K562 (cell line): Measurements from ENCODE around the gene POLR2A. TPM values are rescaled to one million over a fixed set of nuclear protein-coding genes. Genes with fewer than 3 reads are reported as not detected.

Experiments
- BRCA1 ChIP-seq, 2 experiments: fragments of 450-650 bp in 1 of 2; sonication (generic) in 1 of 2; formaldehyde crosslinking in 1 of 2; IDR thresholded peaks; 2 replicates each; pipeline versions ENCODE4 v1.5.0 to v1.6.1; 2017 to 2020; ENCODE audit warnings: mild to moderate bottlenecking in 1 of 2, missing genetic modification reagents in 1 of 2
- CHCHD3 ChIP-seq: fragments of 250-450 bp; sonication (Bioruptor Pico); IDR thresholded peaks from 2 replicates; pipeline ENCODE4 v2.1.2; 2022; ENCODE audit warnings: mild to moderate bottlenecking
- EGR1 ChIP-seq: fragments of 450-650 bp; conservative IDR thresholded peaks from 2 replicates; pipeline ENCODE4 v1.6.1; 2017; ENCODE audit warnings: mild to moderate bottlenecking
- ETS2 ChIP-seq: IDR thresholded peaks from 2 replicates; pipeline ENCODE4 v1.6.1; 2016; ENCODE audit warnings: borderline replicate concordance, missing genetic modification characterization, mild to moderate bottlenecking, moderate library complexity, missing compliant biosample characterization; ENCODE audit not compliant: poor library complexity, severe bottlenecking
- ZC3H4 ChIP-seq: sonication (generic); formaldehyde crosslinking; IDR thresholded peaks from 2 replicates; pipeline ENCODE4 v1.9.0; 2021; ENCODE audit warnings: missing genetic modification reagents, borderline replicate concordance
- ZNF785 ChIP-seq: fragments of 250-450 bp; sonication (Bioruptor Pico); IDR thresholded peaks from 2 replicates; pipeline ENCODE4 v1.4.0; 2020; ENCODE audit warnings: mild to moderate bottlenecking
- polyA plus RNA-seq, 8 experiments: library from polyadenylated mRNA; depleted of rRNA in 4 of 8; stranded (reverse) in 5 of 8; unstranded in 3 of 8; fragments of >200 nt; fragmentation: Nextera tagmentation in 2 of 8; fragmentation: Illumina TruSeq in 1 of 8; extraction: Ambion mirVana in 2 of 8; extraction: Trizol in 1 of 8; gene quantifications; 2 replicates each; pipeline versions ENCODE4 v1.2.1 to v1.2.3, GENCODE V29; 2011 to 2014; ENCODE audit warnings: inconsistent platforms in 1 of 8, missing spikeins in 1 of 8
- total RNA-seq, 7 experiments: library from RNA; depleted of rRNA in 6 of 7; stranded (reverse); fragments of >200 nt in 6 of 7; fragmentation: Illumina TruSeq in 2 of 7; extraction: Trizol in 2 of 7; gene quantifications; 2 replicates each; pipeline versions ENCODE4 v1.2.1 to v1.2.3, GENCODE V29; 2011 to 2021; ENCODE audit warnings: low replicate concordance in 1 of 7
- TF ChIP-seq, protein P1 (sequence below): fragments of 250-450 bp; sonication (Bioruptor Pico); IDR thresholded peaks from 2 replicates; pipeline ENCODE4 v1.9.0; 2021; ENCODE audit warnings: mild to moderate bottlenecking, inconsistent platforms
- TF ChIP-seq, protein P2 (sequence below), 3 experiments: IDR thresholded peaks in 2 of 3; conservative IDR thresholded peaks in 1 of 3; 2 replicates each; pipeline ENCODE4 v1.5.1; 2011 to 2012; ENCODE audit warnings: low read length in 3 of 3, mild to moderate bottlenecking in 3 of 3, control low read depth in 2 of 3, improper control_type of control experiment in 1 of 3, inconsistent platforms in 1 of 3, low read depth in 1 of 3, mixed read lengths in 1 of 3, moderate library complexity in 1 of 3; ENCODE audit not compliant: insufficient read depth in 2 of 3
- TF ChIP-seq, protein P3 (sequence below): sonication (generic); formaldehyde crosslinking; IDR thresholded peaks from 2 replicates; pipeline ENCODE4 v1.8.0; 2022; ENCODE audit warnings: mild to moderate bottlenecking, missing genetic modification reagents, borderline replicate concordance
- TF ChIP-seq, protein P4 (sequence below): fragments of 450-650 bp; formaldehyde crosslinking; IDR thresholded peaks from 2 replicates; pipeline ENCODE4 v1.4.0; 2022; ENCODE audit warnings: mild to moderate bottlenecking, moderate library complexity

Gene POLR2A
- total and polyA plus RNA-seq, 9 of the 15 experiments (the other 6 are each of a cell fraction or from before 2014, with no cell fraction given), result 1.3 to 109 (median 12.4) TPM

DNA sequence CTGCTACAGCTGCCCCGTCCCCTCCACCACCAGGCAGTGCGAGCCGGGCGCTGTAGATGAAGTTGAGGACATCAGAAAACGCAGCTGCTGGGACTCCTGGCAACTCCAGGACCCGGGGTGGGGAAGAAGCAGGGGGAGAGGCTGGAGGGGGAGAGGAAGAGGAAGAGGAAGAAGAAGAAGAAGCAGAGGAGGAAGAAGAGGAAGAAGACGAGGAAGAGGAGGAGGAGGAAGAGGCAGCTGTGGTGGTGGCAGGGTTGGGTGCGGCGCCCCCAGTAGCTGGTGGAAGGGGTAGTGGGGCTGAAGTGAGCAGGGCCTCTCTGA is 17.9 kb upstream of the POLR2A start (continued):
- TF ChIP-seq, protein P1, sequence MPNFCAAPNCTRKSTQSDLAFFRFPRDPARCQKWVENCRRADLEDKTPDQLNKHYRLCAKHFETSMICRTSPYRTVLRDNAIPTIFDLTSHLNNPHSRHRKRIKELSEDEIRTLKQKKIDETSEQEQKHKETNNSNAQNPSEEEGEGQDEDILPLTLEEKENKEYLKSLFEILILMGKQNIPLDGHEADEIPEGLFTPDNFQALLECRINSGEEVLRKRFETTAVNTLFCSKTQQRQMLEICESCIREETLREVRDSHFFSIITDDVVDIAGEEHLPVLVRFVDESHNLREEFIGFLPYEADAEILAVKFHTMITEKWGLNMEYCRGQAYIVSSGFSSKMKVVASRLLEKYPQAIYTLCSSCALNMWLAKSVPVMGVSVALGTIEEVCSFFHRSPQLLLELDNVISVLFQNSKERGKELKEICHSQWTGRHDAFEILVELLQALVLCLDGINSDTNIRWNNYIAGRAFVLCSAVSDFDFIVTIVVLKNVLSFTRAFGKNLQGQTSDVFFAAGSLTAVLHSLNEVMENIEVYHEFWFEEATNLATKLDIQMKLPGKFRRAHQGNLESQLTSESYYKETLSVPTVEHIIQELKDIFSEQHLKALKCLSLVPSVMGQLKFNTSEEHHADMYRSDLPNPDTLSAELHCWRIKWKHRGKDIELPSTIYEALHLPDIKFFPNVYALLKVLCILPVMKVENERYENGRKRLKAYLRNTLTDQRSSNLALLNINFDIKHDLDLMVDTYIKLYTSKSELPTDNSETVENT (CRISPR knock-in tag), result no peak
- TF ChIP-seq, protein P2, sequence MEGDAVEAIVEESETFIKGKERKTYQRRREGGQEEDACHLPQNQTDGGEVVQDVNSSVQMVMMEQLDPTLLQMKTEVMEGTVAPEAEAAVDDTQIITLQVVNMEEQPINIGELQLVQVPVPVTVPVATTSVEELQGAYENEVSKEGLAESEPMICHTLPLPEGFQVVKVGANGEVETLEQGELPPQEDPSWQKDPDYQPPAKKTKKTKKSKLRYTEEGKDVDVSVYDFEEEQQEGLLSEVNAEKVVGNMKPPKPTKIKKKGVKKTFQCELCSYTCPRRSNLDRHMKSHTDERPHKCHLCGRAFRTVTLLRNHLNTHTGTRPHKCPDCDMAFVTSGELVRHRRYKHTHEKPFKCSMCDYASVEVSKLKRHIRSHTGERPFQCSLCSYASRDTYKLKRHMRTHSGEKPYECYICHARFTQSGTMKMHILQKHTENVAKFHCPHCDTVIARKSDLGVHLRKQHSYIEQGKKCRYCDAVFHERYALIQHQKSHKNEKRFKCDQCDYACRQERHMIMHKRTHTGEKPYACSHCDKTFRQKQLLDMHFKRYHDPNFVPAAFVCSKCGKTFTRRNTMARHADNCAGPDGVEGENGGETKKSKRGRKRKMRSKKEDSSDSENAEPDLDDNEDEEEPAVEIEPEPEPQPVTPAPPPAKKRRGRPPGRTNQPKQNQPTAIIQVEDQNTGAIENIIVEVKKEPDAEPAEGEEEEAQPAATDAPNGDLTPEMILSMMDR (IDR thresholded peaks at IDR 0.05 in 2 of 3, conservative IDR thresholded peaks at IDR 0.05 in 1 of 3; ENCODE audit: insufficient read depth in 2 of 3, low read depth in 1 of 3, low read length in 3 of 3), result no peak
- TF ChIP-seq, protein P3, sequence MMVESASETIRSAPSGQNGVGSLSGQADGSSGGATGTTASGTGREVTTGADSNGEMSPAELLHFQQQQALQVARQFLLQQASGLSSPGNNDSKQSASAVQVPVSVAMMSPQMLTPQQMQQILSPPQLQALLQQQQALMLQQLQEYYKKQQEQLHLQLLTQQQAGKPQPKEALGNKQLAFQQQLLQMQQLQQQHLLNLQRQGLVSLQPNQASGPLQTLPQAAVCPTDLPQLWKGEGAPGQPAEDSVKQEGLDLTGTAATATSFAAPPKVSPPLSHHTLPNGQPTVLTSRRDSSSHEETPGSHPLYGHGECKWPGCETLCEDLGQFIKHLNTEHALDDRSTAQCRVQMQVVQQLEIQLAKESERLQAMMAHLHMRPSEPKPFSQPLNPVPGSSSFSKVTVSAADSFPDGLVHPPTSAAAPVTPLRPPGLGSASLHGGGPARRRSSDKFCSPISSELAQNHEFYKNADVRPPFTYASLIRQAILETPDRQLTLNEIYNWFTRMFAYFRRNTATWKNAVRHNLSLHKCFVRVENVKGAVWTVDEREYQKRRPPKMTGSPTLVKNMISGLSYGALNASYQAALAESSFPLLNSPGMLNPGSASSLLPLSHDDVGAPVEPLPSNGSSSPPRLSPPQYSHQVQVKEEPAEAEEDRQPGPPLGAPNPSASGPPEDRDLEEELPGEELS (CRISPR knock-in tag), result no peak
- TF ChIP-seq EGR1, result no peak
- TF ChIP-seq, protein P4, sequence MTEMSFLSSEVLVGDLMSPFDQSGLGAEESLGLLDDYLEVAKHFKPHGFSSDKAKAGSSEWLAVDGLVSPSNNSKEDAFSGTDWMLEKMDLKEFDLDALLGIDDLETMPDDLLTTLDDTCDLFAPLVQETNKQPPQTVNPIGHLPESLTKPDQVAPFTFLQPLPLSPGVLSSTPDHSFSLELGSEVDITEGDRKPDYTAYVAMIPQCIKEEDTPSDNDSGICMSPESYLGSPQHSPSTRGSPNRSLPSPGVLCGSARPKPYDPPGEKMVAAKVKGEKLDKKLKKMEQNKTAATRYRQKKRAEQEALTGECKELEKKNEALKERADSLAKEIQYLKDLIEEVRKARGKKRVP (CRISPR knock-in tag), result no peak
- no peak for TF ChIP-seq BRCA1 (IDR thresholded peaks at IDR 0.05)
- no peak for TF ChIP-seq BRCA1 (CRISPR knock-in tag; IDR thresholded peaks at IDR 0.05)
- TF ChIP-seq ZNF785, result no peak
- TF ChIP-seq ZC3H4 (CRISPR knock-in tag), result no peak
- no peak for TF ChIP-seq ETS2 (tag)
- TF ChIP-seq CHCHD3 (CRISPR knock-in tag), result no peak
- TF ChIP-seq, all 486 proteins: peak for 0
